IMR-90 (cell line): ENCODE measurements around the gene CLK4. TPM values are rescaled to one million over a fixed set of nuclear protein-coding genes. Genes with fewer than 3 reads are reported as not detected.

ENCODE experiments used
- ATAC-seq: fragments of 200-7000 bp; cut with Tn5 transposase; 2 replicates; pipeline ENCODE4 v1.9.1; 2020; ENCODE audit warnings: low read depth, mild to moderate bottlenecking, moderate library complexity
- BruUV-seq: library from RNA; stranded (reverse); fragments of 400-500 nt; replicated peaks from 2 replicates; lab custom pipeline; 2021; lab: Mats Ljungman, UMichigan
- CTCF ChIA-PET: fragments of 300-600 bp; formaldehyde crosslinking; extraction: SDS; loops from one replicate; lab custom pipeline; 2021; ENCODE audit warnings: antibody characterized with exemption; lab: Yijun Ruan, JAX
- POLR2A ChIA-PET: fragments of 300-600 bp; sonication (Branson Sonifier 250); formaldehyde crosslinking; loops from one replicate; lab custom pipeline; 2022; ENCODE audit warnings: antibody characterized with exemption; ENCODE audit not compliant: unreplicated experiment; lab: Charles Lee
- DNase-seq: peaks from one replicate; pipeline ENCODE4 v3.0.0; 2013
- H2AFZ ChIP-seq: replicated peaks from 2 replicates; pipeline ENCODE3; 2013; ENCODE audit warnings: low read length, mild to moderate bottlenecking; ENCODE audit not compliant: poor library complexity
- H2AK5ac ChIP-seq: 2 replicates; pipeline ENCODE4 v1.6.1; 2013; ENCODE audit warnings: low read depth, low read length, inconsistent platforms
- H2AK9ac ChIP-seq: replicated peaks from 2 replicates; pipeline ENCODE3; 2013; ENCODE audit warnings: mild to moderate bottlenecking, low read depth, low read length, moderate library complexity; ENCODE audit not compliant: poor library complexity
- H2BK120ac ChIP-seq: 2 replicates; pipeline ENCODE4 v1.6.1; 2013; ENCODE audit warnings: low read depth, low read length, inconsistent platforms
- H2BK15ac ChIP-seq: 3 replicates; pipeline ENCODE4 v1.6.1; 2013; ENCODE audit warnings: low read depth, low read length, inconsistent platforms
- H2BK20ac ChIP-seq: 2 replicates; pipeline ENCODE4 v1.6.1; 2013; ENCODE audit warnings: low read depth, mild to moderate bottlenecking, inconsistent platforms, low read length, moderate library complexity
- H2BK5ac ChIP-seq: 2 replicates; pipeline ENCODE4 v1.6.1; 2013; ENCODE audit warnings: mild to moderate bottlenecking, low read depth, low read length, inconsistent platforms; ENCODE audit not compliant: poor library complexity, severe bottlenecking
- H3K14ac ChIP-seq: replicated peaks from 2 replicates; pipeline ENCODE4 v1.6.1; 2013; ENCODE audit warnings: low read depth, low read length, inconsistent platforms
- H3K18ac ChIP-seq: 2 replicates; pipeline ENCODE4 v1.6.1; 2013; ENCODE audit warnings: low read depth, low read length, control low read depth
- H3K23ac ChIP-seq: 2 replicates; pipeline ENCODE4 v1.6.1; 2013; ENCODE audit warnings: low read depth, low read length, inconsistent platforms
- H3K27ac ChIP-seq: 2 replicates; pipeline ENCODE4 v1.5.1; 2013; ENCODE audit warnings: mild to moderate bottlenecking, control low read depth, low read length; ENCODE audit not compliant: insufficient read depth
- H3K27me3 ChIP-seq: 2 replicates; pipeline ENCODE4 v1.6.1; 2013; ENCODE audit warnings: low read length; ENCODE audit not compliant: control insufficient read depth, insufficient read depth
- H3K36me3 ChIP-seq: 2 replicates; pipeline ENCODE4 v1.6.1; 2013; ENCODE audit warnings: low read length, mixed read lengths; ENCODE audit not compliant: control insufficient read depth, insufficient read depth
- H3K4ac ChIP-seq: 2 replicates; pipeline ENCODE4 v1.6.1; 2013; ENCODE audit warnings: low read depth, low read length, inconsistent platforms
- H3K4me1 ChIP-seq: 2 replicates; pipeline ENCODE4 v1.6.1; 2013; ENCODE audit warnings: low read length, mixed read lengths; ENCODE audit not compliant: control insufficient read depth, insufficient read depth
- H3K4me2 ChIP-seq: 2 replicates; pipeline ENCODE4 v1.6.1; 2013; ENCODE audit warnings: low read depth, mild to moderate bottlenecking, control low read depth, low read length, moderate library complexity
- H3K4me3 ChIP-seq: 2 replicates; pipeline ENCODE4 v1.5.1; 2013; ENCODE audit warnings: low read depth, mild to moderate bottlenecking, control low read depth, low read length, moderate library complexity; ENCODE audit not compliant: insufficient read depth
- H3K56ac ChIP-seq: 2 replicates; pipeline ENCODE4 v1.6.1; 2013; ENCODE audit warnings: low read length, inconsistent platforms; ENCODE audit not compliant: insufficient read depth; ENCODE audit errors: extremely low read depth
- H3K79me1 ChIP-seq, 2 experiments: 2 replicates each; pipeline ENCODE4 v1.6.1; 2013; ENCODE audit warnings: low read length in 2 of 2, inconsistent platforms in 1 of 2, low read depth in 1 of 2
- H3K9ac ChIP-seq: 2 replicates; pipeline ENCODE4 v1.6.1; 2013; ENCODE audit warnings: low read depth, low read length, control low read depth
- H3K9me1 ChIP-seq: 2 replicates; pipeline ENCODE4 v1.6.1; 2013; ENCODE audit warnings: low read length, inconsistent platforms; ENCODE audit not compliant: insufficient read depth
- H3K9me3 ChIP-seq: 2 replicates; pipeline ENCODE4 v1.6.1; 2013; ENCODE audit warnings: low read length; ENCODE audit not compliant: control insufficient read depth, insufficient read depth
- H4K20me1 ChIP-seq: 2 replicates; pipeline ENCODE4 v1.6.1; 2013; ENCODE audit warnings: low read length, inconsistent platforms; ENCODE audit not compliant: insufficient read depth
- H4K5ac ChIP-seq: 2 replicates; pipeline ENCODE4 v1.6.1; 2013; ENCODE audit warnings: mild to moderate bottlenecking, low read depth, low read length, control low read depth
- H4K8ac ChIP-seq, 2 experiments: 2 replicates each; pipeline ENCODE4 v1.6.1; 2013; ENCODE audit warnings: low read depth in 2 of 2, low read length in 2 of 2, control low read depth in 1 of 2, inconsistent platforms in 1 of 2
- H4K91ac ChIP-seq: 2 replicates; pipeline ENCODE4 v1.6.1; 2013; ENCODE audit warnings: low read depth, low read length, inconsistent platforms; ENCODE audit not compliant: insufficient read depth
- CHD1 ChIP-seq: IDR thresholded peaks from 2 replicates; pipeline ENCODE4 v1.6.1; 2012; ENCODE audit warnings: low read depth, low read length, improper control_type of control experiment
- CTCF ChIP-seq: conservative IDR thresholded peaks from 2 replicates; pipeline ENCODE4 v1.5.1; 2012; ENCODE audit warnings: mild to moderate bottlenecking, low read depth, low read length, improper control_type of control experiment
- MAZ ChIP-seq: IDR thresholded peaks from 2 replicates; pipeline ENCODE4 v1.6.1; 2012; ENCODE audit warnings: low read depth, mild to moderate bottlenecking, low read length, improper control_type of control experiment, moderate library complexity, borderline replicate concordance
- RFX5 ChIP-seq: IDR thresholded peaks from 2 replicates; pipeline ENCODE4 v1.8.0; 2012; ENCODE audit warnings: low read depth, mild to moderate bottlenecking, low read length, moderate library complexity
- WGBS, 2 experiments: methylation state at CpG; one replicate each; pipeline versions ENCODE4 v1.1.5 to v1.1.7; 2013; ENCODE audit warnings: missing lambda C conversion rate in 2 of 2; ENCODE audit not compliant: insufficient read length in 1 of 2; ENCODE audit errors: extremely low coverage in 2 of 2; 5-methylcytosine and 5-hydroxymethylcytosine counted together
- dilution Hi-C: fragments of 300-500 bp; cut with HindIII; formaldehyde crosslinking; loops from one replicate; pipeline ENCODE4 v1.14.3; 2018; ENCODE audit warnings: low sequenced_read_pairs; ENCODE audit not compliant: unreplicated experiment
- in situ Hi-C: fragments of 300-500 bp; cut with MboI; formaldehyde crosslinking; loops from 3 replicates; pipeline ENCODE4 v1.14.3; 2019; ENCODE audit warnings: low sequenced_read_pairs, inconsistent platforms, mixed read lengths
- intact Hi-C: fragments of 100-400 bp; cut with micrococcal nuclease; formaldehyde crosslinking; loops from 2 replicates; pipeline ENCODE4 v1.10.0; 2022
- polyA plus RNA-seq, 3 experiments: library from polyadenylated mRNA; depleted of rRNA; stranded (reverse); fragments of >200 nt; gene quantifications; 2 replicates each; pipeline ENCODE4 v1.2.3, GENCODE V29; 2012; ENCODE audit warnings: low replicate concordance in 1 of 3
- total RNA-seq: library from RNA; depleted of rRNA; stranded (reverse); fragments of >200 nt; gene quantifications from 2 replicates; pipeline ENCODE4 v1.2.3, GENCODE V29; 2012
- TF ChIP-seq, protein P1 (sequence below): fragments of 150-350 bp; IDR thresholded peaks from 2 replicates; pipeline ENCODE4 v1.6.1; 2017; ENCODE audit warnings: mild to moderate bottlenecking, antibody characterized with exemption, low read length, low read depth

The CLK4 gene
- total and polyA plus RNA-seq, 2 of the 4 experiments (the other 2 are of a cell fraction), result 8.2 to 11.9 TPM

GRCh38 chr5:178563621-178564020 is 63.2 kb downstream of the CLK4 start:
- Histone ChIP-seq H3K4me3 (no peak overlapping the region), H3K27ac (no peak overlapping the region), H3K18ac (no peak overlapping the region), H2AFZ (no peak overlapping the region), H3K14ac (no peak overlapping the region), H3K4me2 (no peak overlapping the region), H2AK9ac (no peak overlapping the region), H4K20me1 (no peaks in the 10 kb centered on the region), H2BK5ac (no peak overlapping the region), H2BK15ac (no peak overlapping the region), H3K36me3 (no peaks in the 10 kb centered on the region), H3K27me3 (no peaks in the 10 kb centered on the region), H3K9ac (no peak overlapping the region), H3K79me1 (no peaks in the 10 kb centered on the region), H2BK20ac (no peak overlapping the region), H3K9me3 (peaks cover 13% of the 10 kb centered on the region; the same call in 1 of the 2 replicates), H3K4me1 (no peaks in the 10 kb centered on the region), H3K23ac (no peak overlapping the region), H2AK5ac (no peak overlapping the region), H2BK120ac (no peak overlapping the region), H4K91ac (no peak overlapping the region), H3K56ac (no peak overlapping the region), H4K5ac (no peak overlapping the region), H3K9me1 (no peaks in the 10 kb centered on the region), H3K4ac (no peak overlapping the region), H4K8ac (no peak overlapping the region)
- no TSS peak for BruUV-seq
- dilution Hi-C loops (no loop called here), intact Hi-C loops (no loop called here), in situ Hi-C loops (no loop called here)
- DNase-seq (no peak), ATAC-seq (no peak)
- 71% methylated on average over 7 of the region's 8 CpGs; no CpG with 5 or more reads in 1 of the 2 experiments for WGBS, 2 experiments
- TF ChIP-seq MAZ (no peak), CTCF (no peak), CHD1 (no peak), RFX5 (no peak)
- TF ChIP-seq, protein P1, sequence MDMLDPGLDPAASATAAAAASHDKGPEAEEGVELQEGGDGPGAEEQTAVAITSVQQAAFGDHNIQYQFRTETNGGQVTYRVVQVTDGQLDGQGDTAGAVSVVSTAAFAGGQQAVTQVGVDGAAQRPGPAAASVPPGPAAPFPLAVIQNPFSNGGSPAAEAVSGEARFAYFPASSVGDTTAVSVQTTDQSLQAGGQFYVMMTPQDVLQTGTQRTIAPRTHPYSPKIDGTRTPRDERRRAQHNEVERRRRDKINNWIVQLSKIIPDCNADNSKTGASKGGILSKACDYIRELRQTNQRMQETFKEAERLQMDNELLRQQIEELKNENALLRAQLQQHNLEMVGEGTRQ, result no peak
- ChIA-PET POLR2A (no interaction called here), CTCF (no interaction called here)
